ENCODE measurements around the gene DAPK1.

DNA sequence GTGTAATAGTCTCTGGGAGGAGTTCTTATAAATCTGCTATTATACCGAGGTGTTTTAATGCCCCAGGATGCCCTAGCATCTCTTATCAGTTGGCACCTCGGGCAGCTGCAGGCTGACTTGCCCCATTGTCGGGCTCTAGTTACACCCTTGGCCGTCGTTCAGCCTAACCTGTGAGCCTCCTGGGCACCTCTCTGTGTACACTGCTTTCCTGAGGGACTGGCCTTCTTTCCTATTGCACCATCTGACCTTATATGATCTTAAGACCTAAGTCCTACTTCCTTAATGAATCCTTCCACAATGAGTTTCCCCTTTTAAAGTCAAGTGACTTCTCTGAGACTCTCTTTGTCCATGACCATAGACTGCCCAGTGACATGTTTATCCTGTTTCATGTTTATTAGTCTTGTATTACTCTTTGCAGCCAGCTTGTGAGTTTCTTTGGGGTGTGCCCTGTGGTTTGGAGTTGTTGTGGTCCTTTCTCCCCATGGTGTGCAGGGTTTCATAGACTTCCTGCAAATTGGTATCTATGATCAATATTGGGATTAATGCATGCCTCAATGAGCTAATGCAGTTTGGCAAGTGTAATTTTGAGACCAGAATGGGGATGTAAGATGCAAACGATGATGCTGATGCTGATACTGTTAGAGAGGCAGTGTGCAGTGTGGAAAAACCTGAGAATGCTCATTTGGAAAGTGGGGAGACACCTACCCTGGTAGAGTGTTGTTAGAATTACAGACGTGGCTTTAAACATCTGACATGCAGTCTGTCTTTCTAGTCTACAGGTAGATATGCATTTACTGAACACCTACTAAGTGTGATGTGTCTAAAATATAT is 4.9 kb downstream of the DAPK1 start:
- TF ChIP-seq CTCF (IDR thresholded peaks at IDR 0.05) (no peak), POLR2A (IDR thresholded peaks at IDR 0.05) (no peak)

Data from vagina (tissue), 2 donors.